Measurements from ENCODE around the gene AGPAT4.
"Not testable (repeated sequence)": the region's sequence is repeated elsewhere in the genome, so short reads cannot be mapped to it uniquely, and the experiment has no call there.

The AGPAT4 gene

GRCh38 chr6:161225681-161226008, 48.2 kb downstream of the AGPAT4 start:
- DNase-seq = no peak

GRCh38 chr6:161224951-161225680, 48.7 kb downstream of the AGPAT4 start:
- DNase-seq = not testable (repeated sequence)

GRCh38 chr6:161223646-161224045, 50.2 kb downstream of the AGPAT4 start:
- no peak for DNase-seq

- DNase-seq = no peak
Measured at GRCh38 chr6:161222706-161223234, 51.1 kb downstream of the AGPAT4 start.

- no peak for DNase-seq
Measured at GRCh38 chr6:161220346-161220745, 53.5 kb downstream of the AGPAT4 start.

- no peak for DNase-seq
Measured at GRCh38 chr6:161219680-161220079, 54.2 kb downstream of the AGPAT4 start.

- no peak for DNase-seq
Measured at GRCh38 chr6:161218222-161218621, 55.6 kb downstream of the AGPAT4 start.

GRCh38 chr6:161217628-161218027, 56.2 kb downstream of the AGPAT4 start:
- no peak for DNase-seq

GRCh38 chr6:161216616-161217205, 57.1 kb downstream of the AGPAT4 start:
- no peak for DNase-seq

GRCh38 chr6:161215876-161216615, 57.8 kb downstream of the AGPAT4 start:
- DNase-seq = no peak

- DNase-seq = peak; percentile 76
Measured at GRCh38 chr6:161215193-161215592, 58.7 kb downstream of the AGPAT4 start.

GRCh38 chr6:161214722-161215121, 59.1 kb downstream of the AGPAT4 start:
- DNase-seq = no peak

GRCh38 chr6:161212902-161213301, 61.0 kb downstream of the AGPAT4 start:
- DNase-seq = no peak

GRCh38 chr6:161211380-161212035, 62.4 kb downstream of the AGPAT4 start:
- DNase-seq = no peak

- DNase-seq = no peak
Measured at GRCh38 chr6:161210857-161211256, 63.0 kb downstream of the AGPAT4 start.

- no peak for DNase-seq
Measured at GRCh38 chr6:161207200-161207599, 66.7 kb downstream of the AGPAT4 start.

- DNase-seq = no peak
Measured at GRCh38 chr6:161204866-161205557, 68.8 kb downstream of the AGPAT4 start.

GRCh38 chr6:161200610-161201370, 73.1 kb downstream of the AGPAT4 start:
- no peak for DNase-seq

- DNase-seq = no peak
Measured at GRCh38 chr6:161199850-161200249, 74.0 kb downstream of the AGPAT4 start.

GRCh38 chr6:161198783-161199460, 74.9 kb downstream of the AGPAT4 start:
- DNase-seq = no peak

GRCh38 chr6:161198176-161198575, 75.7 kb downstream of the AGPAT4 start:
- DNase-seq = peak; percentile 59

Data from NCI-H226 (cell line).